Measurements from ENCODE around the gene IL27RA.

DNA sequence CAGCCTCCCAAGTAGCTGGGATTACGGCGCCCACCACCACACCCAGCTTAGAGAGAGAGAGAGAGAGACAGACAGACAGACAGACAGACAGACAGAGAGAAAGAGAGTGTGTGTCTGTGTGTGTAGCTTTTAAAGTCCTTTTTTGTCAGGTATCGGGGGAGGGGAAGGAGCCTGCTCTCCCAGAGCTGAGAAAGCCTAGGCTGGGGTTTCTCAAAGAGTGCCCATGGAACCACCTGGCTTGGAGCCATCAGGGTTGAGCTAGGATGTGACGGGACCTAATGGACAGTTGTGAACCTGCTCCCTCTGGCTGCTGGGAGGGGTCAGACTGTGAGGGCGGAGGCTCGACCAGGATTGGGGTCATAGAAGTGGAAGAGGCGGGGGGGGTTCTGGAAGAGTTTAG, 42.1 kb upstream of the IL27RA start:
- TF ChIP-seq CTCF (conservative IDR thresholded peaks at IDR 0.05; ENCODE audit: low read length) (no peak), EZH2phosphoT487 (IDR thresholded peaks at IDR 0.05; ENCODE audit: borderline replicate concordance) (no peak)
